Measurements from ENCODE around the gene SLC27A3.
"Not testable (repeated sequence)": the region's sequence is repeated elsewhere in the genome, so short reads cannot be mapped to it uniquely, and the experiment has no call there.

The SLC27A3 gene

GRCh38 chr1:153777648-153778047 is 2.4 kb downstream of the SLC27A3 start:
- DNase-seq: peak in 12 of 42 donors; percentile 31 to 70 (median 48)
- intact Hi-C loops (cut with DNase I): no loop called here

- DNase-seq: no peak
- intact Hi-C loops (cut with DNase I): no loop called here
Measured at GRCh38 chr1:153778051-153778823, 3.0 kb downstream of the SLC27A3 start.

GRCh38 chr1:153778824-153779519 is 3.8 kb downstream of the SLC27A3 start:
- intact Hi-C loops (cut with DNase I): no loop called here
- DNase-seq: no peak

GRCh38 chr1:153779781-153780541 is 4.8 kb downstream of the SLC27A3 start:
- no peak for DNase-seq
- intact Hi-C loops (cut with DNase I): no loop called here

GRCh38 chr1:153780551-153780950 is 5.3 kb downstream of the SLC27A3 start:
- intact Hi-C loops (cut with DNase I): no loop called here
- no peak for DNase-seq

- DNase-seq: not testable (repeated sequence)
- intact Hi-C loops (cut with DNase I): loop anchor here (2.0 kb wide), 1 partner anchor 112 kb away; the partner anchor contains the start of gene ILF2
Measured at GRCh38 chr1:153782648-153783047, 7.4 kb downstream of the SLC27A3 start.

GRCh38 chr1:153783233-153784190 is 8.3 kb downstream of the SLC27A3 start:
- DNase-seq: peak; percentile 75 to 96 (median 92)
- intact Hi-C loops (cut with DNase I): loop anchor here (2.0 kb wide), 1 partner anchor 113 kb away; the partner anchor contains the start of gene ILF2

GRCh38 chr1:153786038-153786790 is 11.0 kb downstream of the SLC27A3 start:
- intact Hi-C loops (cut with DNase I): no loop called here

GRCh38 chr1:153789478-153790034 is 14.3 kb downstream of the SLC27A3 start:
- intact Hi-C loops (cut with DNase I): loop anchor here (10.0 kb wide), 1 partner anchor 165 kb away; the partner anchor contains the start of gene CRTC2
- no peak for DNase-seq

More at GRCh38 chr1:153786038-153786790, 11.0 kb downstream of the SLC27A3 start:
- no peak for DNase-seq

GRCh38 chr1:153790313-153790965 is 15.2 kb downstream of the SLC27A3 start:
- peak; percentile 19 to 88 (median 66) for DNase-seq
- intact Hi-C loops (cut with DNase I): loop anchor here (10.0 kb wide), 1 partner anchor 164 kb away; the partner anchor contains the start of gene CRTC2

GRCh38 chr1:153790966-153791647 is 15.9 kb downstream of the SLC27A3 start:
- intact Hi-C loops (cut with DNase I): loop anchor here (10.0 kb wide), 1 partner anchor 164 kb away; the partner anchor contains the start of gene CRTC2
- DNase-seq: no peak

- DNase-seq: no peak
- intact Hi-C loops (cut with DNase I): loop anchor here (10.0 kb wide), 1 partner anchor 163 kb away; the partner anchor contains the start of gene CRTC2
Measured at GRCh38 chr1:153791648-153792253, 16.5 kb downstream of the SLC27A3 start.

- intact Hi-C loops (cut with DNase I): loop anchor here (10.0 kb wide), 1 partner anchor 162 kb away; the partner anchor contains the start of gene CRTC2
- DNase-seq: no peak
Measured at GRCh38 chr1:153792631-153793041, 17.4 kb downstream of the SLC27A3 start.

GRCh38 chr1:153793261-153793972 is 18.2 kb downstream of the SLC27A3 start:
- intact Hi-C loops (cut with DNase I): loop anchor here (10.0 kb wide), 1 partner anchor 161 kb away; the partner anchor contains the start of gene CRTC2
- DNase-seq: peak in 3 of 42 donors; percentile 2 to 18 (median 2)

Measured in head of caudate nucleus (tissue), 42 donors.